Activated CD4-positive, alpha-beta T cell treated with anti-CD3 and anti-CD28 coated beads, Interleukin-2, amount 10 ng/mL, durations not matched to agents 7 days and 5 days (primary cell): Measurements from ENCODE around the gene LSM14B. TPM values are rescaled to one million over a fixed set of nuclear protein-coding genes. Genes with fewer than 3 reads are reported as not detected.

ENCODE experiments used
- CTCF ChIA-PET: fragments of 350-600 bp; sonication (Branson Sonifier 250); formaldehyde crosslinking; loops from one replicate; lab custom pipeline; 2021; ENCODE audit warnings: antibody characterized with exemption; lab: Charles Lee
- POLR2A ChIA-PET: fragments of 350-600 bp; sonication (Branson Sonifier 250); formaldehyde crosslinking; loops from one replicate; lab custom pipeline; 2021; ENCODE audit warnings: antibody characterized with exemption; lab: Charles Lee
- DNase-seq: peaks from one replicate; pipeline ENCODE4 v3.0.0-alpha.2; 2020
- H3K27ac Mint-ChIP-seq: one replicate; pipeline ENCODE4 v1.8.0; 2021; ENCODE audit warnings: mild to moderate bottlenecking, moderate library complexity, mixed read lengths
- H3K27me3 Mint-ChIP-seq: one replicate; pipeline ENCODE4 v1.8.0; 2021; ENCODE audit warnings: mixed read lengths
- H3K36me3 Mint-ChIP-seq: one replicate; pipeline ENCODE4 v1.8.0; 2021; ENCODE audit warnings: low read depth, mixed read lengths
- H3K4me1 Mint-ChIP-seq: one replicate; pipeline ENCODE4 v1.8.0; 2021; ENCODE audit warnings: mixed read lengths
- H3K4me3 Mint-ChIP-seq: one replicate; pipeline ENCODE4 v1.8.0; 2021; ENCODE audit warnings: mild to moderate bottlenecking, moderate library complexity, mixed read lengths
- H3K9me3 Mint-ChIP-seq: one replicate; pipeline ENCODE4 v1.8.0; 2021; ENCODE audit warnings: mixed read lengths
- total RNA-seq, 2 experiments: library from RNA; stranded (reverse); gene quantifications; one replicate each; pipeline ENCODE4 v1.2.3, GENCODE V29; 2021

The LSM14B gene
- total RNA-seq, 2 experiments from 2014 or later, result 42.6 to 47.1 TPM

DNA sequence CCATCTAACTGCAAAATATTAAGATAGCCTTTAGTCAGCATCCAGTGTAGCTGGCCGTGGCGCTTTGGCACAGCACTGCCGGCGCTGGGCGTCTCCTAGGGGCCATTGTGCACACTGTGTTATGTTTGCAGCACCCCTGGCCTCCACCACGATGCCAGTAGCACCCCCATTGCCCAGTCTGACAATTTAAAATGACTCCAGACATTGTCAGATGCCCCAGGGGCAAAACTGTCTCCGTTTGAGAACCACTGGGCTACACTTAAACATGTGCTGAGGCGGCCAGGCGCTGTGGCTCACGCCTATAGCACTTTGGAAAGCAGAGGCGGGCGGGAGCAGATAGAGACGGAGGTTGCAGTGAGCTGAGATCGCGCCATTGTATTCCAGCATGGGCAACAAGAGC is 54.6 kb downstream of the LSM14B start:
- Mint-ChIP-seq H3K27me3 (no peaks in the 10 kb centered on the region), H3K27ac (no peak overlapping the region), H3K4me1 (peaks cover 3% of the 10 kb centered on the region), H3K36me3 (peaks cover 13% of the 10 kb centered on the region), H3K9me3 (no peaks in the 10 kb centered on the region), H3K4me3 (no peak overlapping the region)
- POLR2A ChIA-PET, result no interaction called here
- no peak for DNase-seq
- CTCF ChIA-PET, result interaction anchor here (0.6 to 1.4 kb wide), 2 partner anchors 10 to 18 kb away, joined by 3 to 8 read pairs; no protein-coding TSS in a partner anchor

- no peaks in the 10 kb centered on the region for H3K9me3 Mint-ChIP-seq
- ChIA-PET CTCF (interaction anchor here (0.6 to 1.4 kb wide), 2 partner anchors 10 to 17 kb away, joined by 3 to 8 read pairs; no protein-coding TSS in a partner anchor), POLR2A (no interaction called here)
Observed at GRCh38 chr20:62177307-62177706, 55.0 kb downstream of the LSM14B start.

GRCh38 chr20:62178316-62179161 is 56.3 kb downstream of the LSM14B start:
- H3K9me3 Mint-ChIP-seq, result no peaks in the 10 kb centered on the region
- no peak overlapping the region for H3K27ac Mint-ChIP-seq
- POLR2A ChIA-PET, result no interaction called here
- H3K4me3 Mint-ChIP-seq, result no peak overlapping the region
- no peak for DNase-seq
- H3K27me3 Mint-ChIP-seq, result no peaks in the 10 kb centered on the region
- H3K36me3 Mint-ChIP-seq, result peaks cover 13% of the 10 kb centered on the region
- CTCF ChIA-PET, result no interaction called here
- H3K4me1 Mint-ChIP-seq, result peaks cover 10% of the 10 kb centered on the region

More at GRCh38 chr20:62177307-62177706, 55.0 kb downstream of the LSM14B start:
- peaks cover 8% of the 10 kb centered on the region for H3K4me1 Mint-ChIP-seq
- DNase-seq, result no peak
- peaks cover 13% of the 10 kb centered on the region for H3K36me3 Mint-ChIP-seq
- no peaks in the 10 kb centered on the region for H3K27me3 Mint-ChIP-seq
- H3K27ac Mint-ChIP-seq, result no peak overlapping the region
- no peak overlapping the region for H3K4me3 Mint-ChIP-seq

DNA sequence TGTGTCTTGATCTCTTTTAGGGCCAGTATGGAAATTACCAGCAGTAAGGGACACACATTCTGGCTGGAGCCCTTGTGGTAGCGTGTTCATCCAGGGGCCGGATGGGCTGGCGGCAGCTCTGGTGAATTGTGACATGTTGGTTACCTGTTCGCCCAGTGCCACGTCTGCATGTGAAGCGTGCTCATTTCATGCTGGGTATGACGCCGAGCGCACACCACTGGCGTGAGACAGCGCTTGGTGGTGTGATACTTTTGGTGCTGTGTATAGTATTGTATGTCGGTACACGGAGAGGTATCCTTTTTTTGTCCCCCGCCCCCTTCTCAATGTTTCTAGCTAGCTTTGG is 56.9 kb downstream of the LSM14B start:
- Mint-ChIP-seq H3K4me1 (peaks cover 15% of the 10 kb centered on the region), H3K4me3 (no peak overlapping the region), H3K9me3 (no peaks in the 10 kb centered on the region), H3K36me3 (peaks cover 11% of the 10 kb centered on the region), H3K27me3 (no peaks in the 10 kb centered on the region), H3K27ac (no peak overlapping the region)
- ChIA-PET CTCF (no interaction called here), POLR2A (no interaction called here)
- DNase-seq, result no peak

DNA sequence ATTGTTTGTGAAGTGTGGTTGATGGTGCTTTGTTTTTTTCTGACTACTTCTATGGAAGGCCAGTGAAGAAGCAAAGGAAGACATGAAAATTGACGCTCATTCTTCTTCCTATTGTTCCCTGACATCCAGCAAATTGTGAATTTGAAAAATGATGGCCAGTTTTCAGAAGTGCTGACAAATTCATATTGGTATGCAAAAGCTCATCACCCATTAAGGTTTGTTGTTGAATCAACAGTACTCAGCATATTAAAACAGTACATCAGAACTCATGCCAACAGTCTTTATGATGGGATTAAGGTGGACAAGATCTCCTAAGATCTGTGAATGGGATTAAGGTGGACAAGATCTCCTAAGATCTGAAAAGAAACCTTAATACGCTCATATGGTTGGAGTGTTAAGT is 59.5 kb downstream of the LSM14B start:
- no peak for DNase-seq
- Mint-ChIP-seq H3K36me3 (peaks cover 4% of the 10 kb centered on the region), H3K27ac (peak overlapping the region; percentile 96), H3K4me1 (peaks cover 32% of the 10 kb centered on the region), H3K9me3 (no peaks in the 10 kb centered on the region), H3K27me3 (no peaks in the 10 kb centered on the region), H3K4me3 (peak overlapping the region; percentile 90)
- CTCF ChIA-PET, result no interaction called here
- POLR2A ChIA-PET, result no interaction called here

DNA sequence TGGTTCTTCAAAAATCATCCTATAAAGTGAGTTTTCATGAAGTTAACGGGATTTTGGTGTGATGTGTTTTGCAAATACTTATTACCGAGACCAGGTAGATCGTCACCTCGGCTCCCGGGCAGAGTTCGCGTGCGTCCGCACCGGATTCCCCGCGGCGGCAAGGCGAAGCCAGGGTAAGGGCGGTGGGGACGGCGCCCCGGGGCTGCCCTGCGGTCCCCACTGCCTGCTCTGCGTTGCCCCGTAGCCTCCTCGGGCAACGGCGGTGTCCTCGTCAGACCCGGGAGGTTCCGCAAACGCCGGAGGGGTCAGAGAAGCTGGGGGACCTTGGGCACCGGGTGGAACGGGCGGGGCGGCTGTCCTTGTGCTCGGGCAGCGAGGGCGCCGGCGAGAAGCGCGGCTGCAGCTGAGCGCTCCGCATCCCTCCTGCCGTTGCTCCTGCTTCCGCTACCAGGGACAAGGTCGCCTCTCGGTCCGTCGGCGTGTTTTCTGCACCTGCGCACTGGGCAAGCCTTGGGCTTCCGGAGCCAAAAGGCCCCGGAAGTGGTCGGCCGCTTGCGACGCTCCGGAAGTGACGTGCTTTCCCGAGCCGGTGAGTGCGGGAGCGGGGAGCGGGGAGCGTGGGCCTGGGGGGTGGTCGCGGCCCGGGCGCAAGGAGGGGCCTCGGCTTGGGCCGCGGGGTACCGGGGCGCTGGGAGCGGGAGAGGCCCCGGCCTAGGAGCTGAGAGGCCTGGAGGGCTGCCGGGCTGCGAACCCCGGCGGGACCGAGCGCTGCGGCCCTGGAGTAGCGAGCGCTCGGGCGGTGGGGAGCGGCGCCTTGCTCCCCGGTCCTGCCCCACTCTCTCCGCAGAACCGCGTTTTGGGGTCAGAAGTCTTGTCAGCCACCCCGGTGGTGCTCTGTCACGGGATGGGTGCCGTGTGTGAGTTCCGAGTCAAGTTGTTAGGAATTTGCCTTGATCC is 60.5 kb downstream of the LSM14B start, which contains the start of gene MTG2:
Gene MTG2, plus strand, starts transcription at position 560 of the 957 bp plus-strand sequence. CDS start 10,393 bp downstream, outside the sequence.
- Mint-ChIP-seq H3K27me3 (no peaks in the 10 kb centered on the region), H3K9me3 (no peaks in the 10 kb centered on the region), H3K27ac (peak within 1 kb of the TSS; percentile 96), H3K4me1 (peaks cover 38% of the 10 kb centered on the region), H3K4me3 (peak within 1 kb of the TSS; percentile 90), H3K36me3 (peaks cover 4% of the 10 kb centered on the region)
- ChIA-PET CTCF (no interaction called here), POLR2A (no interaction called here)
- DNase-seq, result peak; percentile 97

DNA sequence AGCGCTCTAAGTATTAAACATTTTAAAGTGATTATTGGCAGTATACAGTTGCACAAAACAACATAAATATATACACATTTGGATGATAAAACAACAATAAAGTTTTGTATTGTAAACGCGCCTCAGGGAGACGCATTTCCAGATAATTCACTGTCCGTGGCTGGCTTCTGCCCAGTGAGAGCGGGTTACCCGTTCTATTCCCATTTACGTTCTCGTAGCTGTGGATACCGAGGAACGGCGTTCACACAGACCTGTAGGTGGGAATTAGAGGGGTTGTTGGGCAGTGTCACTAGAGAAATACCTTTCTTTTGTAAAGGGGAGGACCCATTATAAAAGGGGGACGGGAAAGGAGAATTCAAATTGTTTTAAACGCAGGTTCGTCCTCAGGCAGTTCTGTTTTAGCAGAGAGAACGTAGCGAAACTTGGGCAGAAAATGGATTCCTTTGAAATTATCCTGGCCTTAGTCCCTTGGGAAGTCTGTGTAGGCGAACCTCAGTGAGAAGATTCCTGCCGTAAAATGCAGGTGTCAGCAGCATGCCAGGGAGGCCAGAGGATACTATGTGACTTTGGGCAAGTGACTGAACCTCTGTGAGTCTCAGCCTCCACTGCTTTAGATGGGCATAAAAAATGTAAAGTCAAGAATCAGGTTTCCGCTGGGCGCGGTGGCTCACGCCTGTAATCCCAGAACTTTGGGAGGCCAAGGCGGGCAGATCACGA is 61.3 kb downstream of the LSM14B start:
- CTCF ChIA-PET, result no interaction called here
- POLR2A ChIA-PET, result no interaction called here
- Mint-ChIP-seq H3K27me3 (no peaks in the 10 kb centered on the region), H3K4me1 (peaks cover 38% of the 10 kb centered on the region), H3K4me3 (peak overlapping the region; percentile 90), H3K27ac (peak overlapping the region; percentile 90), H3K36me3 (peaks cover 4% of the 10 kb centered on the region), H3K9me3 (no peaks in the 10 kb centered on the region)
- no peak for DNase-seq

Other genes starting within 250 kb of the LSM14B start
- gene TAF4, start 56.6 kb upstream of the LSM14B start, total RNA-seq, result 10 to 100 TPM; 24.2 to 32.0 TPM
- 100 to 1,000 TPM; 250 to 306 TPM for gene PSMA7, start 20.9 kb downstream of the LSM14B start, total RNA-seq
- 10 to 100 TPM; 17.3 to 19.7 TPM for gene SS18L1, start 21.3 kb downstream of the LSM14B start, total RNA-seq
- 10 to 100 TPM; 33.6 to 37.3 TPM for gene MTG2, start 60.6 kb downstream of the LSM14B start, total RNA-seq
- gene HRH3, start 97.8 kb downstream of the LSM14B start, total RNA-seq, result not detected
- 10 to 100 TPM; 30.2 to 30.9 TPM for gene OSBPL2, start 116.0 kb downstream of the LSM14B start, total RNA-seq
- gene ADRM1, start 180.5 kb downstream of the LSM14B start, total RNA-seq, result 10 to 100 TPM; 86.1 to 90.1 TPM
- under 1 TPM; 0.64 to 0.67 TPM for gene LAMA5, start 244.8 kb downstream of the LSM14B start, total RNA-seq